SH-SY5Y (cell line): ENCODE results near the gene LGALS3BP.

Experiments
- GATA2 ChIP-seq: IDR thresholded peaks from 2 replicates; pipeline ENCODE4 v1.6.1; 2011; ENCODE audit warnings: mild to moderate bottlenecking, low read depth, low read length
- GATA3 ChIP-seq: IDR thresholded peaks from 2 replicates; pipeline ENCODE4 v1.6.1; 2011; ENCODE audit warnings: low read depth, mild to moderate bottlenecking, low read length, moderate library complexity

DNA sequence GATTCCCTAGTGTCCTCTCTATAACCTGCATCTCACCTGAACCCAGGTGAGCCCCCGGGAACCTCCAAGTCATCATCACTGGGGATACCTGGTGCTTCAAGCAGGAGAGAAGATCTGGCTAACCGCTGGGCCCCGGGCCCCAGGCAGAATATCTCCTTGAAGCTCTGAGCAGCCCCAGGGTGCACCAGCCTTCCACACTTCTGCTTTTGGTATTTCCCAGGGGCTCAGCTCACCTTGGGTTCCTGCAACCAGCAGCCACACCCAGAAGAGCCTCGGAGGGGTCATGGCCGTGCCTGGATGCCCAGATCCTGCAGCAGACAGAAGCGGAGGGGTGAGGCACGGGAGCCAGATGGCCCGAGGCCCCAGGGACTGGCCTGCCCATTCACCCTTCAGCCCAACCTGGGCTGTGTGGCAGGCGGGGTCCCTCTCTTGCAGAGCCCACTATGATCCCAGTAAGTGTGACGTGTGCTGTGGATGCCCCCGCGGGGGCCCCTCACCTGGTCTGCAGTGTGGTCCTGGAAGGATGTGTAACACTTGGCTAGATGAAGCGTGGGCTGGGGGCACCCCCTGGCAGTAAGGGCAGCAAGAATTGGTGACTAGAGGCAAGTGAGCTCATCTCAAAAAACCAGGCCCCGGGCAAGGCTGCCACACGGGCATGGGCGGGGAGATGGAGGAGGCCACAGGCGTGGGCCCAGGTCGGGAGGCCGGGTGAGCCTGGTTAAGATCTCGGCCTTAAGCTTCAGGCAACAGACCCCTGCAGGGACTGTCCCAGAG lies 2.6 kb downstream of the LGALS3BP start:
- TF ChIP-seq GATA2 (no peak), GATA3 (no peak)
